ENCODE data around the gene ALOXE3.

Gene ALOXE3

DNA sequence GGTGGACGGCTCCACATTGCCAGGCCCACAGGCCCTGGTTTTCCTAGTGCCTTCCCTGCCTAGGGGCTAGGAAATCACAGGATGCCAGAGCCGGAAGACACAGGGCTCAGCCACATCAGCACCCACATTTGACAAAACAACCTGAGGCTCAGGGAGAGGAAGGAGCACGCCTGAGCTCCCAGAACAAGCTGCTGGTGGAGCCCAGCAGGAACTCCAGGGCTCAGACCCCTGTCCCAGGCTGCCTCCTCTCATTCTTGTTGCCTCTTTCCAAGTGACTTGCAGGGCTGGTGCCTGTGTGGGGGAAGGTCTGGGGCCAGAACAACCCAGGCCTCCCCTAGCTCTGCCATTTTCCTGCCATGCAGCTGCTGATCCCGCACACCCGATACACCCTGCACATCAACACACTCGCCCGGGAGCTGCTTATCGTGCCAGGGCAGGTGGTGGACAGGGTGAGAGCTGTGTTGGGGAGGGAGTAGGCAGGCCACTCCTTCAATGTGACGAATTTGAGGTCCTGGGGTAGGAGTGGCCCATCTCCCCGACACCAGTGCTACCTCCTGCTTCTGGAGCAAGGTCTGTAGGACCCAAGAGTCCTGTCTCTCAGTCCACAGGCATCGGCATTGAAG lies 71.9 kb downstream of the ALOXE3 start:
- DNase-seq = no peak
